IMR-90 (cell line): ENCODE results near the gene C1orf167. TPM values are rescaled to one million over a fixed set of nuclear protein-coding genes. Genes with fewer than 3 reads are reported as not detected.
A peak's percentile ranks its signal among the peaks of the same experiment; 100 is the strongest.

ENCODE experiments used
- ATAC-seq: fragments of 200-7000 bp; cut with Tn5 transposase; 2 replicates; pipeline ENCODE4 v1.9.1; 2020; ENCODE audit warnings: low read depth, mild to moderate bottlenecking, moderate library complexity
- BruUV-seq: library from RNA; stranded (reverse); fragments of 400-500 nt; replicated peaks from 2 replicates; lab custom pipeline; 2021; lab: Mats Ljungman, UMichigan
- CTCF ChIA-PET: fragments of 300-600 bp; formaldehyde crosslinking; extraction: SDS; loops from one replicate; lab custom pipeline; 2021; ENCODE audit warnings: antibody characterized with exemption; lab: Yijun Ruan, JAX
- POLR2A ChIA-PET: fragments of 300-600 bp; sonication (Branson Sonifier 250); formaldehyde crosslinking; loops from one replicate; lab custom pipeline; 2022; ENCODE audit warnings: antibody characterized with exemption; ENCODE audit not compliant: unreplicated experiment; lab: Charles Lee
- DNase-seq: peaks from one replicate; pipeline ENCODE4 v3.0.0; 2013
- H2AFZ ChIP-seq: replicated peaks from 2 replicates; pipeline ENCODE3; 2013; ENCODE audit warnings: low read length, mild to moderate bottlenecking; ENCODE audit not compliant: poor library complexity
- H2AK5ac ChIP-seq: 2 replicates; pipeline ENCODE4 v1.6.1; 2013; ENCODE audit warnings: low read depth, low read length, inconsistent platforms
- H2AK9ac ChIP-seq: replicated peaks from 2 replicates; pipeline ENCODE3; 2013; ENCODE audit warnings: mild to moderate bottlenecking, low read depth, low read length, moderate library complexity; ENCODE audit not compliant: poor library complexity
- H2BK120ac ChIP-seq: 2 replicates; pipeline ENCODE4 v1.6.1; 2013; ENCODE audit warnings: low read depth, low read length, inconsistent platforms
- H2BK15ac ChIP-seq: 3 replicates; pipeline ENCODE4 v1.6.1; 2013; ENCODE audit warnings: low read depth, low read length, inconsistent platforms
- H2BK20ac ChIP-seq: 2 replicates; pipeline ENCODE4 v1.6.1; 2013; ENCODE audit warnings: low read depth, mild to moderate bottlenecking, inconsistent platforms, low read length, moderate library complexity
- H2BK5ac ChIP-seq: 2 replicates; pipeline ENCODE4 v1.6.1; 2013; ENCODE audit warnings: mild to moderate bottlenecking, low read depth, low read length, inconsistent platforms; ENCODE audit not compliant: poor library complexity, severe bottlenecking
- H3K14ac ChIP-seq: replicated peaks from 2 replicates; pipeline ENCODE4 v1.6.1; 2013; ENCODE audit warnings: low read depth, low read length, inconsistent platforms
- H3K18ac ChIP-seq: 2 replicates; pipeline ENCODE4 v1.6.1; 2013; ENCODE audit warnings: low read depth, low read length, control low read depth
- H3K23ac ChIP-seq: 2 replicates; pipeline ENCODE4 v1.6.1; 2013; ENCODE audit warnings: low read depth, low read length, inconsistent platforms
- H3K27ac ChIP-seq: 2 replicates; pipeline ENCODE4 v1.5.1; 2013; ENCODE audit warnings: mild to moderate bottlenecking, control low read depth, low read length; ENCODE audit not compliant: insufficient read depth
- H3K27me3 ChIP-seq: 2 replicates; pipeline ENCODE4 v1.6.1; 2013; ENCODE audit warnings: low read length; ENCODE audit not compliant: control insufficient read depth, insufficient read depth
- H3K36me3 ChIP-seq: 2 replicates; pipeline ENCODE4 v1.6.1; 2013; ENCODE audit warnings: low read length, mixed read lengths; ENCODE audit not compliant: control insufficient read depth, insufficient read depth
- H3K4ac ChIP-seq: 2 replicates; pipeline ENCODE4 v1.6.1; 2013; ENCODE audit warnings: low read depth, low read length, inconsistent platforms
- H3K4me1 ChIP-seq: 2 replicates; pipeline ENCODE4 v1.6.1; 2013; ENCODE audit warnings: low read length, mixed read lengths; ENCODE audit not compliant: control insufficient read depth, insufficient read depth
- H3K4me2 ChIP-seq: 2 replicates; pipeline ENCODE4 v1.6.1; 2013; ENCODE audit warnings: low read depth, mild to moderate bottlenecking, control low read depth, low read length, moderate library complexity
- H3K4me3 ChIP-seq: 2 replicates; pipeline ENCODE4 v1.5.1; 2013; ENCODE audit warnings: low read depth, mild to moderate bottlenecking, control low read depth, low read length, moderate library complexity; ENCODE audit not compliant: insufficient read depth
- H3K56ac ChIP-seq: 2 replicates; pipeline ENCODE4 v1.6.1; 2013; ENCODE audit warnings: low read length, inconsistent platforms; ENCODE audit not compliant: insufficient read depth; ENCODE audit errors: extremely low read depth
- H3K79me1 ChIP-seq, 2 experiments: 2 replicates each; pipeline ENCODE4 v1.6.1; 2013; ENCODE audit warnings: low read length in 2 of 2, inconsistent platforms in 1 of 2, low read depth in 1 of 2
- H3K9ac ChIP-seq: 2 replicates; pipeline ENCODE4 v1.6.1; 2013; ENCODE audit warnings: low read depth, low read length, control low read depth
- H3K9me1 ChIP-seq: 2 replicates; pipeline ENCODE4 v1.6.1; 2013; ENCODE audit warnings: low read length, inconsistent platforms; ENCODE audit not compliant: insufficient read depth
- H3K9me3 ChIP-seq: 2 replicates; pipeline ENCODE4 v1.6.1; 2013; ENCODE audit warnings: low read length; ENCODE audit not compliant: control insufficient read depth, insufficient read depth
- H4K20me1 ChIP-seq: 2 replicates; pipeline ENCODE4 v1.6.1; 2013; ENCODE audit warnings: low read length, inconsistent platforms; ENCODE audit not compliant: insufficient read depth
- H4K5ac ChIP-seq: 2 replicates; pipeline ENCODE4 v1.6.1; 2013; ENCODE audit warnings: mild to moderate bottlenecking, low read depth, low read length, control low read depth
- H4K8ac ChIP-seq, 2 experiments: 2 replicates each; pipeline ENCODE4 v1.6.1; 2013; ENCODE audit warnings: low read depth in 2 of 2, low read length in 2 of 2, control low read depth in 1 of 2, inconsistent platforms in 1 of 2
- H4K91ac ChIP-seq: 2 replicates; pipeline ENCODE4 v1.6.1; 2013; ENCODE audit warnings: low read depth, low read length, inconsistent platforms; ENCODE audit not compliant: insufficient read depth
- BHLHE40 ChIP-seq: fragments of 150-350 bp; IDR thresholded peaks from 2 replicates; pipeline ENCODE4 v1.6.1; 2016; ENCODE audit warnings: mild to moderate bottlenecking, low read depth, low read length
- CHD1 ChIP-seq: IDR thresholded peaks from 2 replicates; pipeline ENCODE4 v1.6.1; 2012; ENCODE audit warnings: low read depth, low read length, improper control_type of control experiment
- CTCF ChIP-seq: conservative IDR thresholded peaks from 2 replicates; pipeline ENCODE4 v1.5.1; 2012; ENCODE audit warnings: mild to moderate bottlenecking, low read depth, low read length, improper control_type of control experiment
- ELK1 ChIP-seq: fragments of 150-350 bp; IDR thresholded peaks from 2 replicates; pipeline ENCODE4 v1.6.1; 2016; ENCODE audit warnings: low read depth, mild to moderate bottlenecking, low read length, moderate library complexity, borderline replicate concordance
- FOS ChIP-seq: fragments of 150-350 bp; IDR thresholded peaks from 2 replicates; pipeline ENCODE4 v1.6.1; 2016; ENCODE audit warnings: low read depth, low read length
- MXI1 ChIP-seq: IDR thresholded peaks from 2 replicates; pipeline ENCODE4 v1.6.1; 2012; ENCODE audit warnings: low read depth, mild to moderate bottlenecking, low read length, moderate library complexity, borderline replicate concordance
- POLR2A ChIP-seq: IDR thresholded peaks from 2 replicates; pipeline ENCODE4 v1.6.1; 2012; ENCODE audit warnings: mild to moderate bottlenecking, low read depth, low read length
- RAD21 ChIP-seq: IDR thresholded peaks from 2 replicates; pipeline ENCODE4 v1.6.1; 2012; ENCODE audit warnings: low read length, improper control_type of control experiment
- USF2 ChIP-seq: fragments of 150-350 bp; IDR thresholded peaks from 2 replicates; pipeline ENCODE4 v1.6.1; 2017; ENCODE audit warnings: mild to moderate bottlenecking, antibody characterized with exemption, low read length, low read depth
- WGBS, 2 experiments: methylation state at CpG; one replicate each; pipeline versions ENCODE4 v1.1.5 to v1.1.7; 2013; ENCODE audit warnings: missing lambda C conversion rate in 2 of 2; ENCODE audit not compliant: insufficient read length in 1 of 2; ENCODE audit errors: extremely low coverage in 2 of 2; 5-methylcytosine and 5-hydroxymethylcytosine counted together
- dilution Hi-C: fragments of 300-500 bp; cut with HindIII; formaldehyde crosslinking; loops from one replicate; pipeline ENCODE4 v1.14.3; 2018; ENCODE audit warnings: low sequenced_read_pairs; ENCODE audit not compliant: unreplicated experiment
- in situ Hi-C: fragments of 300-500 bp; cut with MboI; formaldehyde crosslinking; loops from 3 replicates; pipeline ENCODE4 v1.14.3; 2019; ENCODE audit warnings: low sequenced_read_pairs, inconsistent platforms, mixed read lengths
- intact Hi-C: fragments of 100-400 bp; cut with micrococcal nuclease; formaldehyde crosslinking; loops from 2 replicates; pipeline ENCODE4 v1.10.0; 2022
- polyA plus RNA-seq, 3 experiments: library from polyadenylated mRNA; depleted of rRNA; stranded (reverse); fragments of >200 nt; gene quantifications; 2 replicates each; pipeline ENCODE4 v1.2.3, GENCODE V29; 2012; ENCODE audit warnings: low replicate concordance in 1 of 3
- total RNA-seq: library from RNA; depleted of rRNA; stranded (reverse); fragments of >200 nt; gene quantifications from 2 replicates; pipeline ENCODE4 v1.2.3, GENCODE V29; 2012

The C1orf167 gene
- total and polyA plus RNA-seq, 2 of the 4 experiments (the other 2 are of a cell fraction): under 0.01 to 0.15 TPM

GRCh38 chr1:11736746-11737639, 25.0 kb upstream of the C1orf167 start (continued):
- TF ChIP-seq USF2 (peak; percentile 34; the same call in 1 of the 2 replicates), POLR2A (no peak; the same call in 1 of the 2 replicates)

GRCh38 chr1:11738096-11738495, 23.9 kb upstream of the C1orf167 start:
- Histone ChIP-seq H3K18ac (no peak overlapping the region), H4K91ac (no peak overlapping the region; the same call in 1 of the 2 replicates), H3K9ac (no peak overlapping the region), H2BK120ac (no peak overlapping the region), H3K27me3 (no peaks in the 10 kb centered on the region), H3K14ac (no peak overlapping the region), H2AK5ac (no peak overlapping the region), H3K4me1 (0 out of 2 replicates have a peak, but pooled peaks cover 3% of the 10 kb centered on the region), H2AFZ (no peak overlapping the region), H4K8ac (no peak overlapping the region), H3K9me1 (peaks cover 13% of the 10 kb centered on the region; the same call in 1 of the 2 replicates), H3K56ac (no peak overlapping the region), H3K9me3 (no peaks in the 10 kb centered on the region), H4K20me1 (peaks cover 4% of the 10 kb centered on the region; the same call in 1 of the 2 replicates), H2BK5ac (no peak overlapping the region), H3K4ac (no peak overlapping the region), H2AK9ac (no peak overlapping the region), H3K4me2 (no peak overlapping the region), H3K4me3 (no peak overlapping the region), H3K79me1 (peaks cover 22 to 32% of the 10 kb centered on the region in 2 experiments), H3K27ac (no peak overlapping the region), H2BK15ac (no peak overlapping the region), H2BK20ac (no peak overlapping the region), H3K23ac (no peak overlapping the region), H3K36me3 (no peaks in the 10 kb centered on the region), H4K5ac (no peak overlapping the region)
- TF ChIP-seq FOS: no peak
- TF ChIP-seq BHLHE40: no peak
- no peak for TF ChIP-seq RAD21
- no peak for TF ChIP-seq USF2
- TF ChIP-seq ELK1: no peak
- TF ChIP-seq POLR2A: no peak
- TF ChIP-seq CTCF: no peak
- TF ChIP-seq CHD1: no peak
- TF ChIP-seq MXI1: no peak
- dilution Hi-C loops: no loop called here
- ChIA-PET CTCF (no interaction called here), POLR2A (no interaction called here)
- DNase-seq: no peak
- no peak for ATAC-seq
- in situ Hi-C loops: no loop called here
- intact Hi-C loops: loop anchor here (10.0 kb wide), 1 partner anchor 463 kb away; the partner anchor contains the start of gene UBIAD1
- no TSS peak for BruUV-seq
- WGBS, 2 experiments: no CpG with 5 or more reads among the region's 2 CpGs
